GM23338 (cell line): ENCODE measurements around the gene BCHE. TPM values are rescaled to one million over a fixed set of nuclear protein-coding genes. Genes with fewer than 3 reads are reported as not detected.

Source experiments
- ATAC-seq: fragments of 200-7000 bp; cut with Tn5 transposase; 3 replicates; pipeline ENCODE4 v1.9.1; 2020
- DNase-seq: peaks from one replicate; pipeline ENCODE4 v3.0.0-alpha.2; 2015; ENCODE audit warnings: low spot score
- H2AFZ ChIP-seq: fragments of 200-600 bp; sonication (generic); 2 replicates; pipeline ENCODE4 v1.8.0; 2016; ENCODE audit warnings: antibody characterized with exemption, mild to moderate bottlenecking, moderate library complexity
- H3F3A ChIP-seq: fragments of 200-600 bp; sonication (generic); replicated peaks from 2 replicates; pipeline ENCODE4 v1.8.0; 2017; ENCODE audit warnings: antibody characterized with exemption, mixed run types, low read depth
- H3K27ac ChIP-seq: fragments of 200-600 bp; sonication (generic); 2 replicates; pipeline ENCODE4 v1.6.1; 2016; ENCODE audit warnings: low read depth
- H3K27me3 ChIP-seq: fragments of 200-600 bp; sonication (generic); 2 replicates; pipeline ENCODE4 v1.8.0; 2016; ENCODE audit warnings: mild to moderate bottlenecking, mixed run types, moderate library complexity; ENCODE audit not compliant: insufficient read depth
- H3K36me3 ChIP-seq: fragments of 200-600 bp; sonication (generic); 2 replicates; pipeline ENCODE4 v1.8.0; 2016; ENCODE audit warnings: mild to moderate bottlenecking; ENCODE audit not compliant: insufficient read depth
- H3K4me1 ChIP-seq: fragments of 200-600 bp; sonication (generic); 2 replicates; pipeline ENCODE4 v1.8.0; 2016; ENCODE audit warnings: mild to moderate bottlenecking, moderate library complexity; ENCODE audit not compliant: insufficient read depth
- H3K4me2 ChIP-seq: fragments of 200-600 bp; sonication (generic); 2 replicates; pipeline ENCODE4 v1.7.1; 2017; ENCODE audit warnings: mixed run types
- H3K4me3 ChIP-seq: fragments of 200-600 bp; sonication (generic); 2 replicates; pipeline ENCODE4 v1.6.1; 2016; ENCODE audit warnings: mixed run types
- H3K79me2 ChIP-seq: fragments of 200-600 bp; sonication (generic); replicated peaks from 2 replicates; pipeline ENCODE4 v1.8.0; 2017; ENCODE audit warnings: mild to moderate bottlenecking; ENCODE audit not compliant: insufficient read depth
- H3K9me2 ChIP-seq: fragments of 200-600 bp; sonication (generic); 2 replicates; pipeline ENCODE4 v1.8.0; 2017; ENCODE audit not compliant: insufficient read depth
- H4K20me1 ChIP-seq: fragments of 200-600 bp; sonication (generic); replicated peaks from 2 replicates; pipeline ENCODE4 v1.8.0; 2017; ENCODE audit warnings: mild to moderate bottlenecking; ENCODE audit not compliant: insufficient read depth
- H3K27ac Mint-ChIP-seq: 2 replicates; pipeline ENCODE4 v1.8.0; 2020; ENCODE audit warnings: inconsistent platforms, mild to moderate bottlenecking, moderate library complexity, mixed read lengths
- H3K27me3 Mint-ChIP-seq: 3 replicates; pipeline ENCODE4 v1.8.0; 2022; ENCODE audit warnings: low read depth, mild to moderate bottlenecking, moderate library complexity, mixed read lengths, inconsistent platforms; ENCODE audit not compliant: insufficient read depth, poor library complexity
- H3K36me3 Mint-ChIP-seq: 3 replicates; pipeline ENCODE4 v1.8.0; 2021; ENCODE audit warnings: low read depth, mild to moderate bottlenecking, inconsistent platforms, moderate library complexity, mixed read lengths
- H3K4me1 Mint-ChIP-seq: 3 replicates; pipeline ENCODE4 v1.8.0; 2020; ENCODE audit warnings: mild to moderate bottlenecking, inconsistent platforms, mixed read lengths
- H3K4me3 Mint-ChIP-seq: 3 replicates; pipeline ENCODE4 v1.8.0; 2021; ENCODE audit warnings: moderate library complexity, mild to moderate bottlenecking, inconsistent platforms, mixed read lengths
- H3K9me3 Mint-ChIP-seq: 3 replicates; pipeline ENCODE4 v1.8.0; 2020; ENCODE audit warnings: moderate library complexity, mild to moderate bottlenecking, inconsistent platforms, mixed read lengths
- CTCF ChIP-seq, 2 experiments: fragments of 200-600 bp in 1 of 2; sonication (generic) in 1 of 2; conservative IDR thresholded peaks; 2 replicates each; pipeline versions ENCODE4 v1.5.1 to v1.6.1; 2016 to 2017; ENCODE audit warnings: antibody characterized with exemption in 2 of 2, low read depth in 2 of 2, mild to moderate bottlenecking in 2 of 2, moderate library complexity in 1 of 2
- ETS1 ChIP-seq: IDR thresholded peaks from 2 replicates; pipeline ENCODE4 v1.6.1; 2016; ENCODE audit warnings: antibody characterized with exemption
- NANOG ChIP-seq: IDR thresholded peaks from 2 replicates; pipeline ENCODE4 v1.6.1; 2016; ENCODE audit warnings: antibody characterized with exemption, borderline replicate concordance
- STAT1 ChIP-seq: IDR thresholded peaks from one replicate; pipeline ENCODE4 v1.6.1; 2016; ENCODE audit warnings: antibody characterized with exemption; ENCODE audit not compliant: unreplicated experiment
- ZNF114 ChIP-seq: fragments of 250-450 bp; sonication (Bioruptor Pico); IDR thresholded peaks from 2 replicates; pipeline ENCODE4 v1.5.0; 2020; ENCODE audit warnings: mild to moderate bottlenecking, moderate library complexity
- ZNF331 ChIP-seq: fragments of 250-450 bp; sonication (Bioruptor Pico); IDR thresholded peaks from 2 replicates; pipeline ENCODE4 v1.5.0; 2020; ENCODE audit warnings: low read depth, mild to moderate bottlenecking, moderate library complexity
- ZNF462 ChIP-seq: fragments of 250-450 bp; sonication (Bioruptor Pico); IDR thresholded peaks from 2 replicates; pipeline ENCODE4 v1.5.0; 2020; ENCODE audit warnings: mild to moderate bottlenecking, moderate library complexity
- polyA plus RNA-seq: library from polyadenylated mRNA; unstranded; fragments of >200 nt; fragmentation: Nextera tagmentation; extraction: Ambion mirVana; gene quantifications from 2 replicates; pipeline ENCODE4 v1.2.1, GENCODE V29; 2016
- total RNA-seq: library from RNA; depleted of rRNA; stranded (reverse); fragments of >200 nt; shearing (Covaris generic); gene quantifications from 2 replicates; pipeline ENCODE4 v1.2.3, GENCODE V29; 2014

The BCHE gene
- total and polyA plus RNA-seq, 2 experiments from 2014 or later, result 0.73 to 1.1 TPM

GRCh38 chr3:165797551-165797950, 39.7 kb downstream of the BCHE start (continued):
- TF ChIP-seq CTCF (conservative IDR thresholded peaks at IDR 0.05; ENCODE audit: low read depth in 2 of 2) (no peak), ZNF114 (CRISPR knock-in tag) (no peak), ZNF462 (CRISPR knock-in tag) (no peak), STAT1 (no peak)

- no peaks in the 10 kb centered on the region for H3K4me1 ChIP-seq
- Mint-ChIP-seq H3K36me3 (no peaks in the 10 kb centered on the region), H3K4me3 (no peak overlapping the region)
- TF ChIP-seq ETS1 (no peak), NANOG (no peak), ZNF462 (CRISPR knock-in tag) (no peak), ZNF331 (CRISPR knock-in tag) (no peak)
Observed at GRCh38 chr3:165796701-165797100, 40.5 kb downstream of the BCHE start.

More at GRCh38 chr3:165796701-165797100, 40.5 kb downstream of the BCHE start:
- no peaks in the 10 kb centered on the region for H3K9me3 Mint-ChIP-seq
- Histone ChIP-seq H3K79me2 (no peaks in the 10 kb centered on the region), H3K36me3 (no peaks in the 10 kb centered on the region), H3K4me3 (no peak overlapping the region), H3K27ac (no peak overlapping the region), H3F3A (no peaks in the 10 kb centered on the region), H3K4me2 (no peak overlapping the region), H4K20me1 (no peaks in the 10 kb centered on the region), H2AFZ (no peak overlapping the region), H3K9me2 (no peaks in the 10 kb centered on the region), H3K27me3 (no peaks in the 10 kb centered on the region)
- H3K27me3 Mint-ChIP-seq, result no peaks in the 10 kb centered on the region
- no peak for DNase-seq
- H3K4me1 Mint-ChIP-seq, result no peaks in the 10 kb centered on the region
- ATAC-seq, result no peak
- no peak overlapping the region for H3K27ac Mint-ChIP-seq
